T-helper 2 cell (primary cell): ENCODE measurements around the gene FGF10.

Experiments
- DNase-seq, 5 experiments: peaks; one replicate each; pipeline versions ENCODE4 v3.0.0 to v3.0.0-alpha.2; 2012 to 2022

Gene FGF10

GRCh38 chr5:44257221-44257620 lies 132.0 kb downstream of the FGF10 start:
- no peak for DNase-seq
